PC-3 (cell line): ENCODE results near the gene LIX1L. TPM values are rescaled to one million over a fixed set of nuclear protein-coding genes. Genes with fewer than 3 reads are reported as not detected.

Experiments
- ATAC-seq: fragments of 200-7000 bp; cut with Tn5 transposase; 2 replicates; pipeline ENCODE4 v1.9.1; 2020; ENCODE audit warnings: mild to moderate bottlenecking, moderate library complexity
- BruUV-seq: library from RNA; stranded (reverse); fragments of 400-500 nt; replicated peaks from 2 replicates; lab custom pipeline; 2021; lab: Mats Ljungman, UMichigan
- CTCF ChIA-PET: fragments of 300-600 bp; sonication (Branson Sonifier 250); formaldehyde crosslinking; loops from one replicate; lab custom pipeline; 2022; ENCODE audit warnings: antibody characterized with exemption; lab: Charles Lee
- POLR2A ChIA-PET: fragments of 300-600 bp; sonication (Branson Sonifier 250); formaldehyde crosslinking; loops from one replicate; lab custom pipeline; 2022; ENCODE audit warnings: antibody characterized with exemption; ENCODE audit not compliant: unreplicated experiment; lab: Charles Lee
- DNase-seq: peaks from one replicate; pipeline ENCODE4 v3.0.0-alpha.2; 2015
- H2AFZ ChIP-seq: fragments of 300-600 bp; sonication (generic); 2 replicates; pipeline ENCODE4 v1.6.0; 2016; ENCODE audit warnings: antibody characterized with exemption, low read length
- H3F3A ChIP-seq: fragments of 300-600 bp; sonication (generic); one replicate; pipeline ENCODE4 v1.6.0; 2017; ENCODE audit warnings: antibody characterized with exemption, low read length, control low read depth, mild to moderate bottlenecking; ENCODE audit not compliant: unreplicated experiment
- H3K27ac ChIP-seq: fragments of 300-600 bp; sonication (generic); 2 replicates; pipeline ENCODE4 v1.5.1; 2016; ENCODE audit warnings: mild to moderate bottlenecking, low read length
- H3K27me3 ChIP-seq: fragments of 300-600 bp; sonication (generic); 2 replicates; pipeline ENCODE4 v1.6.1; 2016; ENCODE audit warnings: low read length, mixed read lengths
- H3K36me3 ChIP-seq: fragments of 300-600 bp; sonication (generic); 2 replicates; pipeline ENCODE4 v1.6.1; 2016; ENCODE audit warnings: low read depth, mixed run types, low read length, mixed read lengths
- H3K4me1 ChIP-seq: fragments of 300-600 bp; sonication (generic); 2 replicates; pipeline ENCODE4 v1.5.1; 2016; ENCODE audit warnings: low read length; ENCODE audit not compliant: insufficient read depth
- H3K4me2 ChIP-seq: fragments of 300-600 bp; sonication (generic); 2 replicates; pipeline ENCODE4 v1.6.0; 2016; ENCODE audit warnings: low read length
- H3K4me3 ChIP-seq: fragments of 300-600 bp; sonication (generic); 2 replicates; pipeline ENCODE4 v1.5.1; 2016; ENCODE audit warnings: mild to moderate bottlenecking, low read length, mixed read lengths
- H3K79me2 ChIP-seq: fragments of 300-600 bp; sonication (generic); 2 replicates; pipeline ENCODE4 v1.6.1; 2017; ENCODE audit warnings: low read length, mixed read lengths
- H3K9ac ChIP-seq: fragments of 300-600 bp; sonication (generic); 2 replicates; pipeline ENCODE4 v1.6.0; 2016; ENCODE audit warnings: mild to moderate bottlenecking, low read length
- H3K9me2 ChIP-seq: fragments of 300-600 bp; sonication (generic); replicated peaks from 2 replicates; pipeline ENCODE4 v1.6.1; 2016; ENCODE audit warnings: mixed run types, low read length, mixed read lengths
- H3K9me3 ChIP-seq: fragments of 300-600 bp; sonication (generic); 2 replicates; pipeline ENCODE4 v1.6.1; 2016; ENCODE audit warnings: low read length, mixed read lengths
- H4K20me1 ChIP-seq: fragments of 300-600 bp; sonication (generic); 2 replicates; pipeline ENCODE4 v1.6.1; 2016; ENCODE audit warnings: low read length, mixed read lengths
- CTCF ChIP-seq: fragments of 300-600 bp; sonication (generic); conservative IDR thresholded peaks from 2 replicates; pipeline ENCODE4 v1.5.1; 2017; ENCODE audit warnings: antibody characterized with exemption, low read depth, mild to moderate bottlenecking, low read length
- EZH2 ChIP-seq: fragments of 300-600 bp; sonication (generic); IDR thresholded peaks from one replicate; pipeline ENCODE4 v1.6.1; 2017; ENCODE audit warnings: antibody characterized with exemption, mild to moderate bottlenecking, low read length; ENCODE audit not compliant: unreplicated experiment
- EZH2phosphoT487 ChIP-seq: fragments of 300-600 bp; sonication (generic); IDR thresholded peaks from 2 replicates; pipeline ENCODE4 v1.6.1; 2018; ENCODE audit warnings: mild to moderate bottlenecking, antibody characterized with exemption, low read length, borderline replicate concordance
- intact Hi-C: fragments of 100-400 bp; cut with micrococcal nuclease; formaldehyde crosslinking; loops from 2 replicates; pipeline ENCODE4 v1.9.0; 2023
- total RNA-seq: library from RNA; depleted of rRNA; stranded (reverse); fragments of >200 nt; gene quantifications from 2 replicates; pipeline ENCODE4 v1.2.3, GENCODE V29; 2014

The LIX1L gene
- total RNA-seq, 1 experiment from 2014 or later: 12.5 TPM

GRCh38 chr1:145994391-145995120, 36.7 kb upstream of the LIX1L start:
- Histone ChIP-seq H3K27ac (no peak overlapping the region), H3K9ac (peak overlapping the region; percentile 94), H3K4me1 (peaks cover 38% of the 10 kb centered on the region), H3K79me2 (peaks cover 44% of the 10 kb centered on the region), H3K36me3 (peaks cover 34% of the 10 kb centered on the region), H4K20me1 (peaks cover 34% of the 10 kb centered on the region), H3K4me2 (peak overlapping the region; percentile 98), H3K9me2 (no peaks in the 10 kb centered on the region), H3K9me3 (no peaks in the 10 kb centered on the region), H3K27me3 (no peaks in the 10 kb centered on the region), H2AFZ (no peak overlapping the region), H3K4me3 (peak overlapping the region; percentile 99), H3F3A (peaks cover 9% of the 10 kb centered on the region)
- ATAC-seq (no peak), DNase-seq (no peak)
- POLR2A ChIA-PET: no interaction called here
- CTCF ChIA-PET: no interaction called here
- TF ChIP-seq CTCF: no peak
- no peak for TF ChIP-seq EZH2
- no peak for TF ChIP-seq EZH2phosphoT487
- intact Hi-C loops: no loop called here
- BruUV-seq: no TSS peak

- no peaks in the 10 kb centered on the region for H3K9me3 ChIP-seq
- intact Hi-C loops: no loop called here
- H3F3A ChIP-seq: peaks cover 9% of the 10 kb centered on the region
- no peak overlapping the region for H3K27ac ChIP-seq
- H2AFZ ChIP-seq: no peak overlapping the region
- H3K79me2 ChIP-seq: peaks cover 44% of the 10 kb centered on the region
- TF ChIP-seq EZH2 (no peak), CTCF (no peak), EZH2phosphoT487 (no peak)
- no peaks in the 10 kb centered on the region for H3K27me3 ChIP-seq
- BruUV-seq: no TSS peak
- no peak for DNase-seq
- no peaks in the 10 kb centered on the region for H3K9me2 ChIP-seq
- no peak overlapping the region for H3K9ac ChIP-seq
- H3K4me2 ChIP-seq: peak overlapping the region; percentile 98
- H4K20me1 ChIP-seq: peaks cover 34% of the 10 kb centered on the region
- peak overlapping the region; percentile 99 for H3K4me3 ChIP-seq
- H3K36me3 ChIP-seq: peaks cover 34% of the 10 kb centered on the region
- CTCF ChIA-PET: no interaction called here
- ATAC-seq: no peak
- POLR2A ChIA-PET: no interaction called here
- H3K4me1 ChIP-seq: peaks cover 34% of the 10 kb centered on the region
These were observed 36.0 kb upstream of the LIX1L start for GRCh38 chr1:145993618-145994390.
